ENCODE data around the gene MAP3K5.

DNA sequence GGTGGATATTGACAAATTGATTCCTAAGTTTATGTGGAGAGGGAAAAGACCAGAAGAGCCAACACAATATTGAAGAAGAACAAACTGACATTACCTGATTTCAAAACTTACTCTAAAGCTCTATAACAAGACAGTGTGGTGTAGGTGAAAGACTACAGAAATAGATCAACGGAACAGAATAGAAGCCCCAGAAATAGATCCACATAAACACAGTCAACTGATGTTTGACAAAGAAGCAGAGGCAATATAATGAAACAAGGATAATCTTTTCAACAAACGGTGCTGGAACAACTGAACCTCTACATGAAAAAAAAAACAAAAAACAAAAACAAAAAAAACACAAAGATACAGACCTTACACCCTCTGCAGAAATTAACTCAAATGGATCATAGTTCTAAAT lies 50.2 kb downstream of the MAP3K5 start:
- TF ChIP-seq CEBPB (tag; IDR thresholded peaks at IDR 0.05) (no peak), HDAC2 (IDR thresholded peaks at IDR 0.05) (no peak), LCOR (CRISPR knock-in tag; IDR thresholded peaks at IDR 0.05) (no peak), ILF3 (IDR thresholded peaks at IDR 0.05; ENCODE audit: borderline replicate concordance) (no peak), ZNF133 (CRISPR knock-in tag; IDR thresholded peaks at IDR 0.05) (no peak), CTCF (IDR thresholded peaks at IDR 0.05 in 2 of 3, conservative IDR thresholded peaks at IDR 0.05 in 1 of 3; ENCODE audit: insufficient read depth in 2 of 3, low read depth in 1 of 3, low read length in 3 of 3) (no peak), STAT5B (CRISPR knock-in tag; IDR thresholded peaks at IDR 0.05) (no peak), ARHGAP35 (IDR thresholded peaks at IDR 0.05; ENCODE audit: partially characterized antibody) (no peak), NFYB (IDR thresholded peaks at IDR 0.05; ENCODE audit: extremely low read depth, insufficient read length) (no peak), HDGF (IDR thresholded peaks at IDR 0.05) (no peak), CBFB (CRISPR knock-in tag; IDR thresholded peaks at IDR 0.05) (no peak), ZZZ3 (IDR thresholded peaks at IDR 0.05) (no peak), FOSL1 (tag; conservative IDR thresholded peaks at IDR 0.05) (no peak), DPF2 (IDR thresholded peaks at IDR 0.05) (no peak)
